COLO668 (cell line): ENCODE data around the gene OR2L3.
"Not testable (repeated sequence)": the region's sequence is repeated elsewhere in the genome, so short reads cannot be mapped to it uniquely, and the experiment has no call there.

Experiments used
- DNase-seq: peaks from one replicate; lab custom pipeline; 2025; ENCODE audit not compliant: unreplicated experiment; lab: John Stamatoyannopoulos, UW

OR2L3 gene, protein sequence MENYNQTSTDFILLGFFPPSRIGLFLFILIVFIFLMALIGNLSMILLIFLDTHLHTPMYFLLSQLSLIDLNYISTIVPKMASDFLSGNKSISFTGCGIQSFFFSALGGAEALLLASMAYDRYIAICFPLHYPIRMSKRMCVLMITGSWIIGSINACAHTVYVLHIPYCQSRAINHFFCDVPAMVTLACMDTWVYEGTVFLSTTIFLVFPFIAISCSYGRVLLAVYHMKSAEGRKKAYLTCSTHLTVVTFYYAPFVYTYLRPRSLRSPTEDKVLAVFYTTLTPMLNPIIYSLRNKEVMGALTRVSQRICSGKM

DNA sequence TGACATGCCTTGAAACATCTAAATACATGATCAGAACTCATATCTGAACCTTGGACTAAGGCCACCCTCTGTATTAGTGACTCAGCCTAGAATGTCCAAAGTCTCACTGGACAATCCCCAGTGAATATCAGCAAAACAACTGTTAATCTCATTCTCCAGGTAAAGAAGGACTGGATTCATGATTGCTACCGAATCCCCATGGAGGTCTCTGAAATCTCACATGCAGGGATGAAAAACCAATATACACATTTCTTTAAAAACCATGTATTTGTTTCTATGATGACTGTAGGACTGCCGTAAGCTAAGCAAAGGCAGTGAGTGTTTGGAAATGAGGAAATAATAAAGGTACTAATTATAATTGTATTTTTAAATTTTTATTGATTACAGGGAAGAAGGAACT is at the start of gene OR2L3:
TSS of gene OR2L3 (plus strand) at position 301 of the 400 bp plus-strand sequence. CDS start 13,846 bp downstream, outside the sequence.
- DNase-seq: no peak

DNA sequence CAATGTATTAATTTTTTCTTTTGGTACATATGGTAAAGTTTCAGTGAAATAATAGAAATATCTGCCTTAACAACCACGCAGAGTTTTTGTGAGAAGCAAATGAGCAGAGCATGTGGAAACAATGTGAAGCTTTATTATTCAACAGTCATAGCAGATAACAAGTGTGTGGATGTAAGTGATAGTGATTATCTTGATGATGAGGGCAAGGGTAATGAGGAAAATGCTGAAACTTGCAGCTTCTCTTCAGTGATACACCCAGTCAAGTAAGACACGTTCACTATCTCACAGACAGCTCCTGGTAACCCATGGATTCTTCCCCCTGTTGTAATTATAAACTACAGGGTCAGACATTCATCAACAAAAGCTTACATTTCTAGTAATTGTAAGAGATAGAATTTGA is 47.8 kb upstream of the OR2L3 start:
- DNase-seq: no peak

DNA sequence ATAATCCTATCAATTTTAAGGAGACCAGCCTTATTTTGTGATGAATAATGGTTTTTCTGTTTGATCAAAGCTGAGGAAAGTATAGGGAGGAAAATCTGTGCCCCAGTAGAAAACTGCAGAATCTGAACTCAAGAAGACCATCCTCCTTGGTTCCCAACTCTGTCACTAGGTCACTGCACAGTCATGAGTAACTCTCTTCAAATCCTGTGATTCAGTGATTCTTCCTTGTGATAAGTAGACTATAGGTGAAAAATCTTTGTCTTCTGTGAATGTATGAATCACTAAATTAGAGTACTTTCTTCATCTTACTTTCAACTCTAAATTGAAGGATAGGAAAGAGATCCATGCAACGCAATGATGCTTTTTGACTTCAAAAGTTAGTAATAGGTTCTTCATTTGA is 46.5 kb upstream of the OR2L3 start:
- no peak for DNase-seq

DNA sequence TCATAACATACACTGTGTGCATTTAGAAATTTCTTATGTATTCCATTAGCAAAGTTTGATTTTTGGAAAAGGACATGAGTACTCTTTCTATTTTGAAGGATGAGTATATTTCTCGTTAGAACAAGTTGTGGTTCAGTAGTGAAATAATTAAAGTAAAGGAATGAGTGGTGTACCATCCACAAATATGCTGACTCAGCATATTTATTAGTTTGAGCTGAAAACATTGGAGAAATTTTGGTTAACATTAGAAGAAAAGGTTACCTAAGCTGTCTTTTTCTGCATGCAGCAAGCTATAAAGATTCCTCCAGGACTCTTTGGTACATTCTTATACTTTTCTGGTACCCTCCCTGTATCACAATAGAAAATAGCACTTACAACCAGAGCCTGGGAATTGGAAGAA is 38.9 kb upstream of the OR2L3 start:
- no peak for DNase-seq

DNA sequence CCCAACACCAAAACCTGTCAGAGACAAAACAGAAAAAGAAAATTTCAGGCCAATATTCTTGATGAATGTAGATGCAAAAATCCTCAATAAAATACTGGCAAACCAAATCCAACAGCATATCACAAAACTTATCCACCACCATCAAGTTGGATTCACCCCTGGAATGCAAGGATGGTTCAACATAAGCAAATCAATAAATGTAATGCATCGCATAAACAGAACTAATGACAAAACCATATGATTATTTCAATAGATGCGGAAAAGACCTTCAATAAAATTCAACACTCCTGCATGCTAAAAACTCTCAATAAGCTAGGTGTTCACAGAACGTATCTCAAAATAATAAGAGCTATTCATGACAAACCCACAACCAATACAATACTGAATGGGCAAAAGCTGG is 37.0 kb upstream of the OR2L3 start:
- no peak for DNase-seq

DNA sequence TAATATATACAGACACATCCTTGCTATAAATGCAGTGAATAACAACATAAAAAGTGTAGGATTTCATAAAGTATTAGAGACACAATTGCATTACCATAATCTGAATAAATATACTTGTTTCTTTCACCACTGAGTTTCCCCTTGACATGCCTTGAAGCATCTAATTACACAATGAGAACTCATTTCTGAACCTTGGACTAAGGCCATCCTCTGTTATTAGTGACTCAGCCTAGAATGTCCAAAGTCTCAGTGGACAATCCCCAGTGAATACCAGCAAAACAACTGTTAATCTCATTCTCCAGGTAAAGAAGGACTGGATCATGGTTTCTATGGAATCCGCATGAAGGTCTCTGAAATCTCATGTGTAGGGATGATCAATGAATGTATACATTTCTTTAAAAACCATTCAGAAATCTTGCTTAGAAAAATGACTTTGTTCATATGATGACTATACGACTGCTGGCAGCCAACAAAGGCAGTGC is 33.4 kb upstream of the OR2L3 start, which contains the start of gene OR2L5:
TSS of gene OR2L5 (plus strand) at position 432 of the 482 bp plus-strand sequence. CDS start 8,288 bp downstream, outside the sequence.
- DNase-seq: no peak

DNA sequence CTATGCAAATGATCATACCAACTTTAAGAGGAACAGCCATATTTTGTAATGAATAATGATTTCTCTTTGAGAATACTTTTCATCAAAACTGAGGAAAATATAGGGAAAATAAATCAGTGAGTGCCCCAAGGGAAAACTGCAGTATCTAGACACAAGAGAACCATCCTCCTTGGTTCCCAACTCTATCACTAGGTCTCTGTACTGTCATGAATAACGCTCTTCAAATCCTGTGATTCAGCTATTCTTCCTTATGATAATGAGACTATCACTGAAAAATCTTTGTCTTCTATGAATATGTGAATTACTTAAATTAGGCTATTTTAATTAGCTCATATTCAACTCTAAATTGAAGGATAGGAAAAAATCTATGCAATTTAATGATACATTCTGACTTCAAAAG is 30.8 kb upstream of the OR2L3 start:
- DNase-seq: no peak

DNA sequence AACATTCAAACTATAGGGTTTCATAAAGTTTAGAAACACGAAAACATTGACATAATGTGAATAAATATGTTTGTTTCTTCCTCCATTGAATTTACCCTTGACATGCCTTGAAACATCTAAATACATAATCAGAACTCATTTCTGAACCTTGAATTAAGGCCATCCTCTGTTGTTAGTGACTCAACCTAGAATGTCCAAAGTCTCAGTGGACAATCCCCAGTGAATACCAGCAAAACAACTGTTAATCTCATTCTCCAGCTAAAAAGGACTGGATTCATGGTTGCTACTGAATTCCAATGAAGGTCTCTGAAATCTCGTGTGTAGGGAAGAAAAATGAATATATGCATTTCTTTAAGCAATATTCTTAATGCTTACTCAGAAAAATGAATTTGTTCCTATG is 16.9 kb upstream of the OR2L3 start, which contains the start of gene OR2L2:
TSS of gene OR2L2 (plus strand) at position 301 of the 400 bp plus-strand sequence. CDS start 8,198 bp downstream, outside the sequence.
- DNase-seq: no peak

DNA sequence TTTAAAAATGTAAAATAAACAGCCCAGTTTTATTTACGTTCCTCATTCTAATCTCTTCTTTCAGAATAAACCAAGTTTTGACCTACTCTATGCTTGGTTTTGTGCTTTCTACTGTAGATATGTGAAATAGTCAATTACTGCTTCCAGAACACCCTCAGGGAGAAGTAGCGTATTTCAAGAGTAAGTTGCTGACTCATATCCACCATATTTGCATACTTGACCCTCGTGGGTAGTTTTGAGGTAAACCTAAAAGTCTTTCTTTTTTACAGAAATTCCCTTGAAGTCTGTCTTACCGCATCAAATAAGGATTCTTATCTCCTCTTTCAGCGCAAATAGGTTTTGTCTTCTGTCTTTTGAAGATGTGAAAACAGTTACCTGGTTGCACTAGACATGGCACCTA is 1.4 kb upstream of the OR2L3 start:
- no peak for DNase-seq

DNA sequence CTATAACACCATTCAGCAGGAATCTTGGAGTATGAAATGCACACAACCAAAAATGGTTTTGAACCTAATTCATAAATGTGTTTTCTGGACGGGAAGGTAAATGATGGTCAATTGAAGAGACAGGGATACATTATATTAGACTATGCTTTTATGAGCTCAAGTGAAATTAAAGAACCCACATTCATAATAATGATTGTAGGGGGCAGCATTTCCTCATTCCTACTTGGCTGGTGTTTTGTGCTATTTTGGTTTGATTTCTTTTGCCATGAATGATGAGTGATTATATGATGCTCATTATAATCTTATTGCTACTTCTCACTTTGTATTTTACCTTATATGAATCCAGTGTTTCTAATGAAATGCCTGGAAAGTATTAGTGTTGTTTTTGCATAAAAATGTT is 372 bp downstream of the OR2L3 start:
- DNase-seq: no peak

DNA sequence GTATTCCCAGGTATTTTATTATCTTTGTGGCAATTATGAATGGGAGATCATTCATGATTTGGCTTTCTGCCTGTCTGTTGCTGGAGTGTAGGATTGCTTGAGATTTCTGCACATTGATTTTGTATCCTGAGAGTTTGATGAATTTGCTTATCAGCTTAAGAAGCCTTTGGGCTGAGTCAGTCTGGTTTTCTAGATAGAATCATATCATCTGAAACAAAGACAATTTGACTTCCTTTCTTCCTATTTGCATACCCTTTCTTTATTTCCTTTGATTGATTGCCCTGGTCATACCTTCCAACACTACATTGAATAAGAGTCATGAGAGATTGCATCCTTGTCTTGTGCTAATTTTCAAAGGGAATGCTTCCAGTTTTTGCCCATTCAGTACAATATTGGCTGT is 8.0 kb downstream of the OR2L3 start:
- DNase-seq: no peak

DNA sequence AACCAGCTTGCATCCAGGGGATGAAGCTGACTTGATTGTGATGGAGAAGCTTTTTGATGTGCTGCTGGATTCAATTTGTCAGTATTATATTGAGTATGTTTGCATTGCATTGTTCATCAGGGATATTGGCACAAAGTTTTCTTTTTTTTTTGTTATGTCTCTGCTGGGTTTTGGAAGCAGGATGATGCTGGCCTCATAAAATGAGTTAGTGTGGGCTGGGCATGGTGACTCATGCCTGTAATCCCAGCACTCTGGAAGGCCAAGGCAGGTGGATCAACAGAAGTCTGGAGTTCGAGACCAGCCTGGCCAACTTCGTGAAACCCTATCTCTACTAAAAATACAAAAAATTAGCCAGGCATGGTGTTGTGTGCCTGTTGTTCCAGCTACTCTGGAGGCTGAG is 8.6 kb downstream of the OR2L3 start:
- no peak for DNase-seq

DNA sequence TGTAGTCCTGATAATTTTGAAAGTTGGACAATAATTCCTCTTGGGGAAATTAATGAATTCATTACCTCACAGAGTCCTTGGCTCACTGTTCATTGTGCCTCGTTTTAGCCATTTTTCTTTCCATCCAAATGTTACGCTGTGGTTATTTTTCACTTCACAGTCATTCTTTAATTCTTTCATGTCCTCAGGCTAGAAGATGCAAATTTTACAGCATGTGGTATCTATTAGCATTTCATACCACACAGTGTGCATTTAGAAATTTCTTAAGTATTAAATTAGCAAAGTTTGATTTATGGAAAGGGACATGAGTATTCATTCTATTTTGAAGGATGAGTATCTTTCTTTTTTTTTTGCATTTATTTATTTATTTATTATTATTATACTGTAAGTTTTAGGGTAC is 18.4 kb downstream of the OR2L3 start:
- DNase-seq: no peak

DNA sequence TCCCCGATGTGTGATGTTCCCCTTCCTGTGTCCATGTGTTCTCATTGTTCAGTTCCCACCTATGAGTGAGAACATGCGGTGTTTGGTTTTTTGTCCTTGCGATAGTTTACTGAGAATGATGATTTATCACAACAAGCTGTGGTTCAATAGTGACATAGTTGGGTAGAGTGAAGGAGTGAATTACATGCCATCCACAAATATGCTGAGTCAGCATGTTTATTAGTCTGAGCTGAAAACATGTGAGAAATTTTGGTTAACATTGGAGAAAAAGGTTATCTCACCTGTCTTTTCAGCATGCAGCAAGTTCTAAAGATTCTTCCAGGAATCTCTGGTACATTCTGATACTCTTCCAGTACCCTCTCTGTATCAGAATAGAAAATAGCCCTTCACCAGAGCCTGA is 19.0 kb downstream of the OR2L3 start:
- DNase-seq: no peak

DNA sequence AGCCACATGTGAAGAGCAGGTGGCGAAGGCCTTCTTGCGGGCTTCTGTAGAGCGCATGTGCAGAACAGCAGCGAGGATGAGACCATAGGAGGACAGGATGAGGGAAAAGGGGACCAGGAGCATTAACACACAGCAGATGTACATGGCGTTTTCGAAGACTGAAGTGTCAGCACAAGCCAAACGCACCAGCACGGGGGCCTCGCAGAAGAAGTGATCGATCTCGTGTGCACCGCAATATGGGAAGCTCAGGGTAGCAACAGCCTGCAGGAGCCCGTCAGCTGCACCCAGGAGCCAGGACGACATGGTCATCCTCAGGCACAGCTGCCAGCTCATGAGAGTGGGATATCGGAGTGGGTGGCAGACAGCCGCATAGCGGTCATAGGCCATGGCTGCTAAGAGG is 37.2 kb downstream of the OR2L3 start:
- DNase-seq: not testable (repeated sequence)

DNA sequence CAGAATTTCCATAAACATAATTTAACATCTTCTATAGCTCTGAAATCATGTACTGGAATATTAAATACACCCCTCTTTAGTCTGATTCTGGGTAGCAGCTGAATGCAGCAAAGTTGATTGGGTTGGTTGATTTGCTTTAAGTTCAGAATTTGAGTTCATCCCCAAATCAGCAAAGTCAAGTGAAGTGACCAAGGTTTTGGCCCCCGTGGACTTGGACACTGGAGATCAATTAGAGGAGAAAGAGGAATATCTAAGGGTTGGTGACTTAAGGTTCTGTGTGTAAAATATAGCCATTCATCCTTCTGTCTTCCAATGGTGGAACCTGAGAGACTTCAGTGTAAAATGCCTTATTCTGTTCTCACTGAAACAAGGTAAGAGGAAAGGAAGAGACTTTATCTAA is 48.2 kb downstream of the OR2L3 start, which contains the start of gene OR2L13:
TSS of gene OR2L13 (plus strand) at position 301 of the 400 bp plus-strand sequence. CDS start 4,192 bp downstream, outside the sequence.
- DNase-seq: no peak

DNA sequence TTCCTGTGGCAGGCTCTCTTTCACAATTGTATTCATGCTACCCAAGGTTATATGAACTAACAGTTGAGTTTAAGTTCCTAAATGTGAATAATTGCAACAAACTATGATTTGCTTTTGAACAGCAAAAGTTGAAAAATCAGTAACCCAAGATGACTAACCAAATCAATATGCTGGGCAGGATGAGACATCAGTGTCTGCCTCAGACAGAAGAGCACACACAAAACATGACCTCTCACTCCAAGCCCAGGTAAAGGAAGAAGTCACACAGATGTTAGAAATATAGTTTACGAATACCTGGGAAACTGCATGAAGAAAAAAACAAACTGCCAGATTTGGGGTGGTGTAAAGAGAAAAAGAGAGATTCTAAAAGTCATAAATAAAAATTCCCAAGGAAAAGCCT is 51.9 kb downstream of the OR2L3 start:
- no peak for DNase-seq

DNA sequence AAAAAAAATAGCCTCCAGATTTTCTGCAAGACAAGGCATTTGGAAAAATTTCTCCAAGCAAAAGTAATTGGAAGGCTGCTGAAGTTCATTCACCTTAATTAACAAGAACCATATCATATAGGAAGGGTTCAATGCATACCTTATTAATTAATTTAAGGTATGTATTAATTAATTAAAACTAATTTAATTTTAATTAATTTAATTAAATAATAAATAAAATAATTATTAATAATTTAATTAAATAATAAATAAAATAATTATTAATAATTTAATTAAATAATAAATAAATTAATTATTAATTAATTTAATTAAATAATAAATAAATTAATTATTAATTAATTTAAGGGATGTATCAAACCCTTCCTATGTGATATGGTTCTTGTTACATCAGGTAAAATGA is 56.2 kb downstream of the OR2L3 start:
- DNase-seq: no peak

DNA sequence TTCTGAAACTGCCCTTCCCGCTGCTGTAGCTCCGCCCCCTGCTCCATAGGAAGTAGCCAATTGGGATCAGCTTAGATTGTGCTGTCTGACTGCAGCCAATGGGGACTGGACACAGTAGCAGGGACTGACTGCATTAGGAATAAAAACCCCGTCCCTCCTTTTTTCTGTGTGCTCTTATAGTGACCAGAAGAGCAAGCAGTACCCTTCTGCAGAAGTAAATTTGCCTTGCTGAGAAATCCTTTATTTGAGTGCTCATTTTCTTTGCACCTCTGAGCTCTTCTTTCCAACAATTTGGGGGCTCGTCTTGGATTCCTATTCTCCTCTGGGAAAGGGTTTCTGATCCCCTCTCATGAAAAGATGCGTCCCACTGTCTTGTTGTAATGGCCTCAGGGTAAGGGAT is 64.5 kb downstream of the OR2L3 start:
- DNase-seq: no peak
